ENCODE data around the gene ZNF101.

GRCh38 chr19:19619849-19620210 lies 48.8 kb upstream of the ZNF101 start:
- TF ChIP-seq CTCF (conservative IDR thresholded peaks at IDR 0.05; ENCODE audit: low read depth, low read length) (no peak), MXI1 (IDR thresholded peaks at IDR 0.05; ENCODE audit: borderline replicate concordance, low read depth, low read length) (no peak), FOS (IDR thresholded peaks at IDR 0.05; ENCODE audit: low read depth, low read length) (no peak), BHLHE40 (IDR thresholded peaks at IDR 0.05; ENCODE audit: low read depth, low read length) (no peak), CEBPB (IDR thresholded peaks at IDR 0.05; ENCODE audit: low read depth, low read length) (no peak), MAFK (IDR thresholded peaks at IDR 0.05; ENCODE audit: low read depth, low read length) (no peak), POLR2A (IDR thresholded peaks at IDR 0.05; ENCODE audit: low read depth, low read length) (no peak)
